GM18951 (cell line): ENCODE results near the gene SLC22A12.

Experiments used
- POLR2A ChIP-seq: IDR thresholded peaks from 4 replicates; pipeline ENCODE4 v1.6.1; 2011; ENCODE audit warnings: mild to moderate bottlenecking; ENCODE audit not compliant: insufficient read length, insufficient read depth; ENCODE audit errors: extremely low read depth
- in situ Hi-C: fragments of 300-500 bp; cut with MboI; formaldehyde crosslinking; loops from one replicate; pipeline ENCODE4 v1.12.0; 2022; ENCODE audit warnings: low sequenced_read_pairs, mixed read lengths, inconsistent platforms; ENCODE audit not compliant: unreplicated experiment

SLC22A12 gene

GRCh38 chr11:64598106-64598796 lies 7.2 kb downstream of the SLC22A12 start:
- no peak for TF ChIP-seq POLR2A
- in situ Hi-C loops: no loop called here

- in situ Hi-C loops: no loop called here
- no peak for TF ChIP-seq POLR2A
Measured at GRCh38 chr11:64598797-64599697, 8.0 kb downstream of the SLC22A12 start.

GRCh38 chr11:64599698-64600211 lies 8.7 kb downstream of the SLC22A12 start:
- no peak for TF ChIP-seq POLR2A
- in situ Hi-C loops: no loop called here

GRCh38 chr11:64600281-64600992 lies 9.4 kb downstream of the SLC22A12 start:
- in situ Hi-C loops: no loop called here
- TF ChIP-seq POLR2A: no peak

GRCh38 chr11:64601605-64602465 lies 10.8 kb downstream of the SLC22A12 start:
- in situ Hi-C loops: no loop called here
- TF ChIP-seq POLR2A: no peak

GRCh38 chr11:64602466-64603070 lies 11.5 kb downstream of the SLC22A12 start:
- no peak for TF ChIP-seq POLR2A

GRCh38 chr11:64603411-64604110 lies 12.5 kb downstream of the SLC22A12 start:
- no peak for TF ChIP-seq POLR2A
- in situ Hi-C loops: no loop called here

More at GRCh38 chr11:64602466-64603070, 11.5 kb downstream of the SLC22A12 start:
- in situ Hi-C loops: no loop called here

- in situ Hi-C loops: no loop called here
Measured at GRCh38 chr11:64604458-64605243, 13.6 kb downstream of the SLC22A12 start.

GRCh38 chr11:64605244-64605560 lies 14.2 kb downstream of the SLC22A12 start:
- in situ Hi-C loops: no loop called here
- no peak for TF ChIP-seq POLR2A

More at GRCh38 chr11:64604458-64605243, 13.6 kb downstream of the SLC22A12 start:
- TF ChIP-seq POLR2A: no peak

- TF ChIP-seq POLR2A: no peak
- in situ Hi-C loops: no loop called here
Measured at GRCh38 chr11:64605656-64606585, 14.9 kb downstream of the SLC22A12 start.
